Trophoblast cell (in vitro differentiated cells and primary cell): ENCODE data around the gene TBC1D21.

ENCODE experiments used
- DNase-seq, 2 donors: peaks; one replicate each; pipeline ENCODE4 v3.0.0-alpha.2; 2016
- H2AFZ ChIP-seq: 2 replicates; pipeline ENCODE4 v1.6.1; 2013; ENCODE audit warnings: low read length, moderate library complexity, mild to moderate bottlenecking; ENCODE audit not compliant: insufficient read depth, poor library complexity
- H2AK5ac ChIP-seq: 2 replicates; pipeline ENCODE4 v1.6.1; 2013; ENCODE audit warnings: mild to moderate bottlenecking, low read length
- H2BK120ac ChIP-seq: 2 replicates; pipeline ENCODE4 v1.6.1; 2013; ENCODE audit warnings: low read length, mild to moderate bottlenecking, moderate library complexity; ENCODE audit not compliant: insufficient read depth, poor library complexity
- H2BK12ac ChIP-seq: 2 replicates; pipeline ENCODE4 v1.6.1; 2013; ENCODE audit warnings: mild to moderate bottlenecking, low read length, moderate library complexity
- H2BK5ac ChIP-seq: 2 replicates; pipeline ENCODE4 v1.6.1; 2013; ENCODE audit warnings: low read length, low read depth, moderate library complexity, mild to moderate bottlenecking; ENCODE audit not compliant: poor library complexity
- H3K14ac ChIP-seq: 2 replicates; pipeline ENCODE4 v1.6.1; 2013; ENCODE audit warnings: mild to moderate bottlenecking, low read length
- H3K18ac ChIP-seq: 2 replicates; pipeline ENCODE4 v1.6.1; 2013; ENCODE audit warnings: mild to moderate bottlenecking, low read length
- H3K23ac ChIP-seq: 2 replicates; pipeline ENCODE4 v1.6.1; 2013; ENCODE audit warnings: low read length
- H3K27ac ChIP-seq: 2 replicates; pipeline ENCODE4 v1.5.1; 2013; ENCODE audit warnings: low read depth, mild to moderate bottlenecking, inconsistent platforms, low read length, moderate library complexity
- H3K27me3 ChIP-seq: 2 replicates; pipeline ENCODE4 v1.6.1; 2013; ENCODE audit warnings: inconsistent platforms, mild to moderate bottlenecking, low read length, moderate library complexity; ENCODE audit not compliant: insufficient read depth
- H3K36me3 ChIP-seq, 2 experiments: 1 replicate in 1 of 2; 2 replicates in 1 of 2; pipeline ENCODE4 v1.6.1; 2013; ENCODE audit warnings: low read length in 2 of 2, mild to moderate bottlenecking in 2 of 2, moderate library complexity in 1 of 2; ENCODE audit not compliant: insufficient read depth in 2 of 2, control insufficient read depth in 1 of 2
- H3K4ac ChIP-seq: 2 replicates; pipeline ENCODE4 v1.6.1; 2013; ENCODE audit warnings: low read depth, mild to moderate bottlenecking, low read length, moderate library complexity
- H3K4me1 ChIP-seq, 2 experiments: 1 replicate in 1 of 2; 2 replicates in 1 of 2; pipeline ENCODE4 v1.6.1; 2013; ENCODE audit warnings: low read length in 2 of 2, mild to moderate bottlenecking in 2 of 2, moderate library complexity in 1 of 2; ENCODE audit not compliant: insufficient read depth in 2 of 2, control insufficient read depth in 1 of 2
- H3K4me2 ChIP-seq: 2 replicates; pipeline ENCODE4 v1.6.1; 2013; ENCODE audit warnings: inconsistent platforms, mild to moderate bottlenecking, low read length, moderate library complexity
- H3K4me3 ChIP-seq: 2 replicates; pipeline ENCODE4 v1.5.1; 2013; ENCODE audit warnings: mild to moderate bottlenecking, low read depth, low read length, inconsistent platforms
- H3K79me1 ChIP-seq: one replicate; pipeline ENCODE4 v1.6.1; 2013; ENCODE audit warnings: low read length
- H3K79me2 ChIP-seq: 2 replicates; pipeline ENCODE4 v1.6.1; 2013; ENCODE audit warnings: low read length, mild to moderate bottlenecking; ENCODE audit not compliant: control insufficient read depth, insufficient read depth, poor library complexity
- H3K9ac ChIP-seq: 2 replicates; pipeline ENCODE4 v1.6.1; 2013; ENCODE audit warnings: mild to moderate bottlenecking, low read length
- H3K9me3 ChIP-seq: 2 replicates; pipeline ENCODE4 v1.6.1; 2013; ENCODE audit warnings: low read depth, mild to moderate bottlenecking, control low read depth, inconsistent platforms, low read length; ENCODE audit not compliant: insufficient read depth
- H4K12ac ChIP-seq: 2 replicates; pipeline ENCODE4 v1.6.1; 2013; ENCODE audit warnings: low read depth, mild to moderate bottlenecking, low read length, moderate library complexity
- H4K8ac ChIP-seq: 2 replicates; pipeline ENCODE4 v1.6.1; 2013; ENCODE audit warnings: low read depth, mild to moderate bottlenecking, low read length, moderate library complexity
- H4K91ac ChIP-seq: one replicate; pipeline ENCODE4 v1.6.1; 2013; ENCODE audit warnings: low read depth, mild to moderate bottlenecking, low read length, moderate library complexity
- WGBS: extraction: QIAGEN DNeasy Blood & Tissue Kit; methylation state at CpG from one replicate; pipeline ENCODE4 v1.1.7; 2013; ENCODE audit warnings: missing lambda C conversion rate; ENCODE audit not compliant: insufficient read length, insufficient coverage; ENCODE audit errors: extremely low coverage; 5-methylcytosine and 5-hydroxymethylcytosine counted together

Gene TBC1D21

DNA sequence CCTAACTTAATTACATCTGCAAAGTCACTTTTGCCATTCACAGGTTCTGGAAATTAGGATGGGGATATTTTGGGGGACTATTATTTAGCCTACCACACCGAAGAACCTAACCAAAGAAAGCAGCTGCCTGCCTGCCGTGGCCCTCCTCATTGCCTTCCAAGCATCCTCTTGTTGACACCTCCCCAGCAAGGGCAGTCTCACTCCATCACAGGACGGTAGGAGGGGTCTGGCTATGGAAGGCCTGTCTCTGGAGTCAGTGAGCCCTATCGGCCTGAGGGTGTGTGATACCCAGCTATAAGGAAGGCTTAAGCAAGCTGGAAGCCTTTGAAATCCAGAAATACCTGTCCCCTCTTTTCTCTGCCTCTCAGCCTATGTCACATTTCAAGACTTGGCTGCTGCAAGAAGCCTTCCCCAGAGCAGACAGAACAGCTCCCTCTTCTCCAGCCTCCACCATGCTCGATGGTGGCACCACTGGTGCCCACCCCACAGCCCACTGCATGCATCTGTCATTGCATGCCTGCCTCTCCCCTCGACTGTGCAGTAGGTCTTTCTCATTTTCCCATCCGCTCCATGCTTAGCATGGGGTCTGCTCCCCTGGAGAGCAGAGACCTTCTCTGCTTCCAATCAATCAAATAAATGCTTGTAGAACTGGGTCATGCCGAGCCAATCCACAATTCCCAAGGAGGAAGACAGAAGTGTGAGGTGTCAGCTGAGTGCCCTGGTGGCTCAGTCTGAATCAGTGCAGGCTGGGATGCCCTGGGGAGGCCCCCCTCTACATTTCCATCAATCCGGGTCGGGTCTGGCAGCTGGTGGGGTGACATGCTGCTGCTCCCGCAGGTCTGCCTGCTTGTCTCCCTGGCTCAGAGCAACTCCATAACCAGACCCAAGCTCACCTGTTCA lies 29.0 kb downstream of the TBC1D21 start:
- H3K9ac ChIP-seq = no peak overlapping the region
- no peak overlapping the region for H4K12ac ChIP-seq
- H4K91ac ChIP-seq = no peak overlapping the region
- H2BK120ac ChIP-seq = no peak overlapping the region
- no peak overlapping the region for H3K18ac ChIP-seq
- no peak overlapping the region for H3K27ac ChIP-seq
- no peaks in the 10 kb centered on the region for H3K79me1 ChIP-seq
- no peak for DNase-seq
- H3K4ac ChIP-seq = no peak overlapping the region
- H3K14ac ChIP-seq = no peak overlapping the region
- H3K4me1 ChIP-seq = no peaks in the 10 kb centered on the region
- H3K9me3 ChIP-seq = no peaks in the 10 kb centered on the region
- no peaks in the 10 kb centered on the region for H3K79me2 ChIP-seq
- H2BK5ac ChIP-seq = no peak overlapping the region
- H3K36me3 ChIP-seq = no peaks in the 10 kb centered on the region
- H3K4me2 ChIP-seq = no peak overlapping the region
- H2AFZ ChIP-seq = no peak overlapping the region
- H3K4me3 ChIP-seq = no peak overlapping the region
- no peak overlapping the region for H3K23ac ChIP-seq
- no CpG with 5 or more reads among the region's 11 CpGs for WGBS
- H2AK5ac ChIP-seq = no peak overlapping the region
- no peak overlapping the region for H2BK12ac ChIP-seq
- no peaks in the 10 kb centered on the region for H3K27me3 ChIP-seq
- no peak overlapping the region for H4K8ac ChIP-seq

DNA sequence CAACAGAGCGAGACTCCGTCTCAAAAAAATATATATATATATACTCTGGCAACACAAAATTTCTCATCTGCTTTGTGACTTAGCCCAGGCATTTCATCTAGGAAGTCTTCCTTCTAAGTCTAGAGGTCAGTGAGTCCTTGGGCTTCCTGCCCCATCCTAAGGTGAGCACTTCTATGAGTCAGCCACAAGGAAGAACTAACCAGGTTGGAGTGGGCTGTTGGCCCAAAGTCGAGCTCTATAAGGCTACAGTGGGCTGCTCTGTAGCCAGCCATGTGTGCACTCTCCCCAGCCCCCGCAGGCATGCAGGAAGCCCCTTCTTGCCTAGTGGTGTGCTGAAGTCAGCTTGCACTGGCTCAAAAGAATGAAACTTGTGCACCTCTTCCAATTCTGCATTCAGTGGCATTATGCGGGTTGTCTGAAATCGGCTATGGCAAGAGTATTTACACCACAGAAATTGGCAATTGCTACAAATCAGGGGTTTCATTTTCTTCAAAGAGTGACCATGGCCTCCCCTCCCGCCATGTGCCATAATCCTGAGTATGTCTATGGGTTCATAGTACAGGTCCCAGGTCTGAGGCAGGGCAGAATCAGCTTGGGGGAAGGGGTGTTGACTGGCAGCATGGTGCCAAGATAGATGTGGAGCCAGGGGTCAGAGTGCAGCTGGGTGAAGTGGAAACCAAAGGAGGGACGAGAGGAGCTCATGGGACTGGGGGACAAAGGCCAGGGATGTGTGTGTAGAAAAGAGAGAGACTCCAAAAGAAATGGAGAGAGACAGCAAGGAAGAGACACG lies 30.9 kb downstream of the TBC1D21 start:
- H3K79me1 ChIP-seq = no peaks in the 10 kb centered on the region
- no peak overlapping the region for H4K8ac ChIP-seq
- no peak overlapping the region for H3K4me3 ChIP-seq
- H2AFZ ChIP-seq = no peak overlapping the region
- no peak overlapping the region for H4K12ac ChIP-seq
- no peaks in the 10 kb centered on the region for H3K36me3 ChIP-seq
- H3K4ac ChIP-seq = no peak overlapping the region
- H3K4me2 ChIP-seq = no peak overlapping the region
- H3K27me3 ChIP-seq = no peaks in the 10 kb centered on the region
- H2AK5ac ChIP-seq = no peak overlapping the region
- no peak overlapping the region for H3K18ac ChIP-seq
- no peaks in the 10 kb centered on the region for H3K9me3 ChIP-seq
- H3K79me2 ChIP-seq = no peaks in the 10 kb centered on the region
- no peak overlapping the region for H3K27ac ChIP-seq
- H3K9ac ChIP-seq = no peak overlapping the region
- no peak for DNase-seq
- no peaks in the 10 kb centered on the region for H3K4me1 ChIP-seq
- WGBS = no CpG with 5 or more reads among the region's 9 CpGs
- H2BK5ac ChIP-seq = no peak overlapping the region
- H2BK120ac ChIP-seq = no peak overlapping the region
- no peak overlapping the region for H3K23ac ChIP-seq
- no peak overlapping the region for H4K91ac ChIP-seq
- H2BK12ac ChIP-seq = no peak overlapping the region
- H3K14ac ChIP-seq = no peak overlapping the region

DNA sequence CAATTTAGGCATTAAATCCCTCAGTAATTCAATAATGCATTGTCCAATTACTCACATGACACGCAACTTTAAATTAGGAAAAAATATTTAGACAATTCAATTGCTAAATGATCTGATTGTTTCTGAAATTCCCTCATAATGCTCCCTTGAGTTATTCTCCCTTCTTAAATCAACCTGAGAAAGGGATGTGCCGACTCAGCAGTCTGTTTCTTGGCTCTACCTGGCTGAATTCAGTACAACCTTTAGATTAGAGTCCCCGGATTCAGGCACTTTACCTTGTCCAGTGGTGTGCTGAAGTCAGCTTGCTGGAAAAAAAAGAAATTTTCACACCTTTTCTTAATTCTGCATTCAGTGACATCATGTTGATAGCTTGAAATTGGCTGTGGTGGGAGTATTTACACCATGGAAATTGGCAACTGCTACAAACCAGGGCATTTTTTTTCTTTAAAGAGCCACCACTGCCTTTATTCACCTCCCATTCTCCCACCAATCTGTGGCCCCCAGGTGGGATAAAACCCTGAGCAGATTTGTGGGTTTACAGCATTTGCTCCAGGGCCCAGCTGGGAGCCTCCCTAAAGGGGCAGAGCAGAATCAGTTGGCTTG lies 32.0 kb downstream of the TBC1D21 start:
- Histone ChIP-seq H3K4me3 (no peak overlapping the region), H2BK5ac (no peak overlapping the region), H2BK120ac (no peak overlapping the region), H3K79me1 (no peaks in the 10 kb centered on the region), H3K27me3 (no peaks in the 10 kb centered on the region), H3K23ac (no peak overlapping the region), H3K36me3 (no peaks in the 10 kb centered on the region), H3K14ac (no peak overlapping the region), H2AFZ (no peak overlapping the region), H2BK12ac (no peak overlapping the region), H2AK5ac (no peak overlapping the region), H3K4me1 (no peaks in the 10 kb centered on the region), H3K18ac (no peak overlapping the region), H3K27ac (no peak overlapping the region), H4K91ac (no peak overlapping the region), H4K8ac (no peak overlapping the region), H3K4me2 (no peak overlapping the region), H3K9me3 (no peaks in the 10 kb centered on the region), H4K12ac (no peak overlapping the region), H3K4ac (no peak overlapping the region), H3K79me2 (no peaks in the 10 kb centered on the region), H3K9ac (no peak overlapping the region)
- DNase-seq = no peak
- no CpG with 5 or more reads among the region's 3 CpGs for WGBS

DNA sequence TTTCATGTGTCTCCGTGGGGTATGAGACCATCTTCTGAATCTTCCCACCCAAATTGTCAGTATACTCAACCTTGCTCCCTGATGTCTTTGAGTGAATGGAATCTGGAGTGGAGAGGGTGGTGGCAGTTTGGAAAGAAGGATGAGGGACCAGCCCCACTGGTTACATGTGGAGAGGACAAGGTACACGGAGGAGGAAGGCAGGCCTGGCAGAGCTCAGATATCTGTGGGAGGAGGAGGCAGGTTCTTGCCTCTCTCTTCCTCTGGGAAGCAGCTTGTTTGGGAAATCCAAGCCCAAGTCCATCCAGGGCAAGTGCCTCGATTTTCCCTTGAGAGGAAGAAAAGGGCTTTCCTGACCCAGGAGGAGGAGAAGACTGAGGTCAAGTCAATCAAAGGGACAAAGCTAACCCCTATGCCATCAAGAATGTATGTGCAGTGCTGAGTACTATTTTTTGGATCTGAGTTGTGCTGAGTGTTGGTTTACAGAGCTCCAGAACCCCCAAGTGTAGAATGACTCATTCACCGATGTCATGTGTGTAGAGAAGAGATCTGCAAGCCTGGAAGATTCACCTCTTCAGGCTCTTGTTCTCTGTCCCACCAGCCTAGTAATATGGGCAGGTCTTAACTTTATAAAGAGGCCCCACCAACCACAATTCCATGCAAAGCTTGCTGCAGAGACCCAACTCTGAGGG lies 33.1 kb downstream of the TBC1D21 start:
- H2BK5ac ChIP-seq = no peak overlapping the region
- no peak overlapping the region for H4K12ac ChIP-seq
- no peak overlapping the region for H3K18ac ChIP-seq
- no peaks in the 10 kb centered on the region for H3K79me2 ChIP-seq
- H3K4me3 ChIP-seq = no peak overlapping the region
- H4K8ac ChIP-seq = no peak overlapping the region
- H3K79me1 ChIP-seq = no peaks in the 10 kb centered on the region
- no peak overlapping the region for H3K4ac ChIP-seq
- no peak overlapping the region for H3K14ac ChIP-seq
- H3K27ac ChIP-seq = no peak overlapping the region
- no peak for DNase-seq
- WGBS = no CpG with 5 or more reads among the region's 4 CpGs
- no peaks in the 10 kb centered on the region for H3K4me1 ChIP-seq
- no peaks in the 10 kb centered on the region for H3K36me3 ChIP-seq
- no peak overlapping the region for H3K9ac ChIP-seq
- H2BK12ac ChIP-seq = no peak overlapping the region
- H3K23ac ChIP-seq = no peak overlapping the region
- H3K4me2 ChIP-seq = no peak overlapping the region
- no peaks in the 10 kb centered on the region for H3K9me3 ChIP-seq
- no peak overlapping the region for H2BK120ac ChIP-seq
- H3K27me3 ChIP-seq = no peaks in the 10 kb centered on the region
- no peak overlapping the region for H2AK5ac ChIP-seq
- no peak overlapping the region for H4K91ac ChIP-seq
- H2AFZ ChIP-seq = no peak overlapping the region
